Measurements from ENCODE around the gene WDR87. TPM values are rescaled to one million over a fixed set of nuclear protein-coding genes. Genes with fewer than 3 reads are reported as not detected.
"Not testable (repeated sequence)": the region's sequence is repeated elsewhere in the genome, so short reads cannot be mapped to it uniquely, and the experiment has no call there.

The WDR87 gene
- total RNA-seq, 2 donors from 2014 or later, result not detected

- DNase-seq, result no peak
- Mint-ChIP-seq H3K4me3 (no peak overlapping the region), H3K36me3 (ENCODE audit: insufficient read depth in 2 of 2) (no peaks in the 10 kb centered on the region)
Measured at GRCh38 chr19:37926255-37926654, 19.9 kb upstream of the WDR87 start.

GRCh38 chr19:37925212-37925611 is 18.8 kb upstream of the WDR87 start:
- no peaks in the 10 kb centered on the region for H3K9me3 Mint-ChIP-seq
- no peak overlapping the region for H3K27ac Mint-ChIP-seq
- peaks cover 25% of the 10 kb centered on the region for H3K4me1 Mint-ChIP-seq (ENCODE audit: low read depth)
- no peaks in the 10 kb centered on the region for H3K36me3 Mint-ChIP-seq (ENCODE audit: insufficient read depth in 2 of 2)
- DNase-seq (no peak), ATAC-seq (replicated peaks in 1 of 2) (no peak)
- H3K4me3 Mint-ChIP-seq, result no peak overlapping the region
- H3K27me3 Mint-ChIP-seq (ENCODE audit: low read depth), result no peaks in the 10 kb centered on the region

More at GRCh38 chr19:37926255-37926654, 19.9 kb upstream of the WDR87 start:
- no peak for ATAC-seq (replicated peaks in 1 of 2)
- H3K4me1 Mint-ChIP-seq (ENCODE audit: low read depth), result peaks cover 15% of the 10 kb centered on the region
- H3K27ac Mint-ChIP-seq, result no peak overlapping the region
- no peaks in the 10 kb centered on the region for H3K9me3 Mint-ChIP-seq
- H3K27me3 Mint-ChIP-seq (ENCODE audit: low read depth), result no peaks in the 10 kb centered on the region

GRCh38 chr19:37924573-37924972 is 18.2 kb upstream of the WDR87 start:
- DNase-seq; H3K27me3 Mint-ChIP-seq (ENCODE audit: low read depth); H3K4me3 Mint-ChIP-seq; H3K9me3 Mint-ChIP-seq; H3K27ac Mint-ChIP-seq; ATAC-seq (replicated peaks in 1 of 2); H3K36me3 Mint-ChIP-seq (ENCODE audit: insufficient read depth in 2 of 2): not testable (repeated sequence)
- peaks cover 28% of the 10 kb centered on the region for H3K4me1 Mint-ChIP-seq (ENCODE audit: low read depth)

GRCh38 chr19:37920591-37921450 is 14.4 kb upstream of the WDR87 start:
- DNase-seq, result no peak
- H3K27ac Mint-ChIP-seq, result no peak overlapping the region
- peak overlapping the region in 1 of 2 donors; percentile 48 for H3K4me3 Mint-ChIP-seq
- H3K36me3 Mint-ChIP-seq (ENCODE audit: insufficient read depth in 2 of 2), result no peaks in the 10 kb centered on the region
- no peaks in the 10 kb centered on the region for H3K27me3 Mint-ChIP-seq (ENCODE audit: low read depth)
- H3K9me3 Mint-ChIP-seq, result no peaks in the 10 kb centered on the region
- peaks cover 23% of the 10 kb centered on the region for H3K4me1 Mint-ChIP-seq (ENCODE audit: low read depth)
- ATAC-seq (replicated peaks in 1 of 2), result no peak

- Mint-ChIP-seq H3K9me3 (no peaks in the 10 kb centered on the region), H3K36me3 (ENCODE audit: insufficient read depth in 2 of 2) (no peaks in the 10 kb centered on the region), H3K4me1 (ENCODE audit: low read depth) (peaks cover 12% of the 10 kb centered on the region), H3K4me3 (no peak overlapping the region), H3K27me3 (ENCODE audit: low read depth) (no peaks in the 10 kb centered on the region), H3K27ac (peak overlapping the region; percentile 0)
- no peak for ATAC-seq (replicated peaks in 1 of 2)
- DNase-seq, result no peak
Measured at GRCh38 chr19:37914908-37915307, 8.5 kb upstream of the WDR87 start.

GRCh38 chr19:37909661-37910199 is 3.3 kb upstream of the WDR87 start:
- DNase-seq, result no peak
- no peak for ATAC-seq (replicated peaks in 1 of 2)
- H3K4me1 Mint-ChIP-seq (ENCODE audit: low read depth), result peaks cover 32% of the 10 kb centered on the region

GRCh38 chr19:37907735-37908455 is 1.5 kb upstream of the WDR87 start:
- ATAC-seq (replicated peaks in 1 of 2), result no peak
- H3K4me1 Mint-ChIP-seq (ENCODE audit: low read depth), result peaks cover 26% of the 10 kb centered on the region
- H3K4me3 Mint-ChIP-seq, result peak overlapping the region; percentile 83 to 92
- no peaks in the 10 kb centered on the region for H3K9me3 Mint-ChIP-seq
- peaks cover 0 to 1% of the 10 kb centered on the region in 2 donors for H3K36me3 Mint-ChIP-seq (ENCODE audit: insufficient read depth in 2 of 2)
- no peak for DNase-seq
- H3K27ac Mint-ChIP-seq, result no peak overlapping the region
- no peaks in the 10 kb centered on the region for H3K27me3 Mint-ChIP-seq (ENCODE audit: low read depth)

More at GRCh38 chr19:37909661-37910199, 3.3 kb upstream of the WDR87 start:
- Mint-ChIP-seq H3K36me3 (ENCODE audit: insufficient read depth in 2 of 2) (peaks cover 0 to 1% of the 10 kb centered on the region in 2 donors), H3K27ac (no peak overlapping the region), H3K27me3 (ENCODE audit: low read depth) (no peaks in the 10 kb centered on the region), H3K4me3 (no peak overlapping the region), H3K9me3 (no peaks in the 10 kb centered on the region)

- Mint-ChIP-seq H3K4me3 (peak within 1 kb of the TSS; percentile 83 to 92), H3K27me3 (ENCODE audit: low read depth) (no peaks in the 10 kb centered on the region), H3K9me3 (no peaks in the 10 kb centered on the region), H3K36me3 (ENCODE audit: insufficient read depth in 2 of 2) (peaks cover 0 to 1% of the 10 kb centered on the region in 2 donors), H3K27ac (peak within 1 kb of the TSS; percentile 50), H3K4me1 (ENCODE audit: low read depth) (peaks cover 26% of the 10 kb centered on the region)
- ATAC-seq (replicated peaks in 1 of 2), result peak; percentile 98 to 99
- DNase-seq, result peak; percentile 95
Measured at GRCh38 chr19:37906869-37907734, 708 bp upstream of the WDR87 start, which contains the start of gene SIPA1L3. SIPA1L3 (plus strand) TSS chr19:37907208; CDS start chr19:38081566, 174,358 bp downstream.

GRCh38 chr19:37903096-37903495 is 3.3 kb downstream of the WDR87 start:
- H3K9me3 Mint-ChIP-seq, result no peaks in the 10 kb centered on the region
- H3K27me3 Mint-ChIP-seq (ENCODE audit: low read depth), result no peaks in the 10 kb centered on the region
- no peak overlapping the region for H3K27ac Mint-ChIP-seq
- H3K4me1 Mint-ChIP-seq (ENCODE audit: low read depth), result peaks cover 13% of the 10 kb centered on the region
- ATAC-seq (replicated peaks in 1 of 2), result no peak
- DNase-seq, result no peak
- no peak overlapping the region for H3K4me3 Mint-ChIP-seq
- H3K36me3 Mint-ChIP-seq (ENCODE audit: insufficient read depth in 2 of 2), result peaks cover 0 to 1% of the 10 kb centered on the region in 2 donors

- peak; percentile 17 to 25 for ATAC-seq (replicated peaks in 1 of 2)
- peaks cover 0 to 1% of the 10 kb centered on the region in 2 donors for H3K36me3 Mint-ChIP-seq (ENCODE audit: insufficient read depth in 2 of 2)
- DNase-seq, result peak; percentile 87 to 88
- no peak overlapping the region for H3K27ac Mint-ChIP-seq
- no peaks in the 10 kb centered on the region for H3K27me3 Mint-ChIP-seq (ENCODE audit: low read depth)
- H3K9me3 Mint-ChIP-seq, result no peaks in the 10 kb centered on the region
- H3K4me1 Mint-ChIP-seq (ENCODE audit: low read depth), result peaks cover 8% of the 10 kb centered on the region
- no peak overlapping the region for H3K4me3 Mint-ChIP-seq
Measured at GRCh38 chr19:37902668-37903067, 3.7 kb downstream of the WDR87 start.

GRCh38 chr19:37899966-37900365 is 6.4 kb downstream of the WDR87 start:
- no peaks in the 10 kb centered on the region for H3K27me3 Mint-ChIP-seq (ENCODE audit: low read depth)
- no peaks in the 10 kb centered on the region for H3K4me1 Mint-ChIP-seq (ENCODE audit: low read depth)
- no peak for DNase-seq
- no peak overlapping the region for H3K27ac Mint-ChIP-seq
- no peaks in the 10 kb centered on the region for H3K9me3 Mint-ChIP-seq
- no peak overlapping the region for H3K4me3 Mint-ChIP-seq
- no peak for ATAC-seq (replicated peaks in 1 of 2)
- H3K36me3 Mint-ChIP-seq (ENCODE audit: insufficient read depth in 2 of 2), result no peaks in the 10 kb centered on the region

- Mint-ChIP-seq H3K27me3 (ENCODE audit: low read depth) (no peaks in the 10 kb centered on the region), H3K9me3 (no peaks in the 10 kb centered on the region), H3K4me1 (ENCODE audit: low read depth) (no peaks in the 10 kb centered on the region), H3K27ac (no peak overlapping the region), H3K4me3 (no peak overlapping the region), H3K36me3 (ENCODE audit: insufficient read depth in 2 of 2) (no peaks in the 10 kb centered on the region)
- DNase-seq, result no peak
- no peak for ATAC-seq (replicated peaks in 1 of 2)
Measured at GRCh38 chr19:37899453-37899852, 6.9 kb downstream of the WDR87 start.

Data from activated T-cell treated with anti-CD3 and anti-CD28 coated beads, Interleukin-2, amount 50 U/mL, for 72 hours (primary cell).